HUES48 (cell line): ENCODE measurements around the gene CFAP97D2.
"Not testable (repeated sequence)": the region's sequence is repeated elsewhere in the genome, so short reads cannot be mapped to it uniquely, and the experiment has no call there.

Source experiments
- H3K27ac ChIP-seq: one replicate; pipeline ENCODE4 v1.7.0; 2013; ENCODE audit warnings: low read depth, low read length, inconsistent platforms
- H3K27me3 ChIP-seq: 2 replicates; pipeline ENCODE4 v1.6.1; 2013; ENCODE audit warnings: mild to moderate bottlenecking, low read length; ENCODE audit not compliant: control insufficient read depth, insufficient read depth
- H3K36me3 ChIP-seq: 2 replicates; pipeline ENCODE4 v1.6.1; 2013; ENCODE audit warnings: low read length; ENCODE audit not compliant: control insufficient read depth, insufficient read depth
- H3K4me1 ChIP-seq: 2 replicates; pipeline ENCODE4 v1.6.1; 2013; ENCODE audit warnings: mild to moderate bottlenecking, low read length; ENCODE audit not compliant: control insufficient read depth, insufficient read depth
- H3K4me3 ChIP-seq: 2 replicates; pipeline ENCODE4 v1.5.1; 2013; ENCODE audit warnings: mild to moderate bottlenecking, low read depth, low read length
- H3K9ac ChIP-seq: 2 replicates; pipeline ENCODE4 v1.6.1; 2013; ENCODE audit warnings: mild to moderate bottlenecking, low read depth, low read length, moderate library complexity
- H3K9me3 ChIP-seq: 2 replicates; pipeline ENCODE4 v1.6.1; 2013; ENCODE audit warnings: low read length; ENCODE audit not compliant: control insufficient read depth, insufficient read depth

CFAP97D2 gene

DNA sequence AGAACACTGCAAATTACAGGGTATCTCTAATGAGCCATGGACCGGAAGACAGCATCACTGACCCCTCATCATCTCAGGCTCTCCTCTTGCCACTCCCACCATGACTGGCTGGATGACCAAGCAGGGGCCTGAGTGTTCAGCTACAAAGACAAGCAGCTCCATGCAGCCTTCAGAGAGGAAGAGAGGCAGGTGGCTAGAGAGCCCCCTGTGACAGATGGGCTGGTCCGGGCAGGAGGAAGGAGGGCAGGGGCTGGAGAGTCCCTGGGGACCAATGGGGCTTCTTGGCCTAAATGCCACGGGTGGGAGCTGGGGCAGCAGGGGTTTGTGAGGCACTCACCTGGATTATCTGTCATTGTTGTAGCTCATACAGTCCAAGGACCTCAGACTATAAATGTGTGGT lies 33.8 kb upstream of the CFAP97D2 start:
- no peak overlapping the region for H3K9ac ChIP-seq
- no peak overlapping the region for H3K27ac ChIP-seq

GRCh38 chr13:114145722-114146121 lies 33.3 kb upstream of the CFAP97D2 start:
- Histone ChIP-seq H3K27me3 (no peaks in the 10 kb centered on the region), H3K27ac (no peak overlapping the region), H3K9ac (no peak overlapping the region), H3K4me3 (no peak overlapping the region), H3K4me1 (no peaks in the 10 kb centered on the region), H3K36me3 (no peaks in the 10 kb centered on the region), H3K9me3 (no peaks in the 10 kb centered on the region)

More for the DNA sequence above, 33.8 kb upstream of the CFAP97D2 start:
- H3K27me3 ChIP-seq = no peaks in the 10 kb centered on the region
- H3K4me3 ChIP-seq = no peak overlapping the region
- no peaks in the 10 kb centered on the region for H3K9me3 ChIP-seq
- no peaks in the 10 kb centered on the region for H3K4me1 ChIP-seq
- no peaks in the 10 kb centered on the region for H3K36me3 ChIP-seq

GRCh38 chr13:114146173-114146572 lies 32.9 kb upstream of the CFAP97D2 start:
- Histone ChIP-seq H3K27ac (no peak overlapping the region), H3K9me3 (no peaks in the 10 kb centered on the region), H3K4me3 (no peak overlapping the region), H3K36me3 (no peaks in the 10 kb centered on the region), H3K4me1 (no peaks in the 10 kb centered on the region), H3K27me3 (no peaks in the 10 kb centered on the region), H3K9ac (no peak overlapping the region)

GRCh38 chr13:114146629-114147028 lies 32.4 kb upstream of the CFAP97D2 start:
- Histone ChIP-seq H3K36me3 (no peaks in the 10 kb centered on the region), H3K9me3 (no peaks in the 10 kb centered on the region), H3K9ac (no peak overlapping the region), H3K27ac (no peak overlapping the region), H3K27me3 (no peaks in the 10 kb centered on the region), H3K4me3 (no peak overlapping the region), H3K4me1 (no peaks in the 10 kb centered on the region)

DNA sequence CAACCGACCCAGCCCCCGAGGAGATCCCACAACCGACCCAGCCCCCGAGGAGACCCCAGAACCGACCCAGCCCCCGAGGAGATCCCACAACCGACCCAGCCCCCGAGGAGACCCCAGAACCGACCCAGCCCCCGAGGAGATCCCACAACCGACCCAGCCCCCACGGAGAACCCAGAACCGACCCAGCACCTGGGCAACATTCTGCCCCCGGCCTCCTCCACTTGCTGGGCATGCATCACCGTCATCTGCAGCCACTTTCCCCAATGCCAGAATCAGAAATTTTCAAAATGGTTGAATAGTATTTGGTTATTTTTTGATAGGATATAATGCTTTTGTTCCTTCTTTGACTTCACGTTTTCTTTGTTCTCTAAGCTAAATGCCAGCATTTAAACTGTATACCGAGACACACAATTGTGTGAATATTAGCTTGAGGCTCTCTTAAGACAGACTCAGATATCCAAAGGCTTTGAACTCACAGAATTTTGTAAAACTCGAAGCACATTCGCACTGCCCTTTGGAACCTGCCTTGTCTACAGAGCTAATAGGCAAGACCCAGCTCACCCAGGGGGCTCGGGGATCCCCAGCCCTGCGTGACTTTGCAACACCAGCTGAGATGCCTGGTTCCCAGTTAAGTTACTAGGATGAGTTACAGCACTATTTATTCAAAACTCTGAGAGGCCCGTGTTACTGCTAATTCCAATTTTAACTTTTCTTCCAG lies 31.1 kb upstream of the CFAP97D2 start:
- Histone ChIP-seq H3K27me3 (no peaks in the 10 kb centered on the region), H3K27ac (no peak overlapping the region), H3K9me3 (no peaks in the 10 kb centered on the region), H3K9ac (no peak overlapping the region), H3K4me1 (no peaks in the 10 kb centered on the region), H3K36me3 (no peaks in the 10 kb centered on the region), H3K4me3 (no peak overlapping the region)

GRCh38 chr13:114148521-114148855 lies 30.6 kb upstream of the CFAP97D2 start:
- H3K36me3 ChIP-seq = no peaks in the 10 kb centered on the region
- no peak overlapping the region for H3K4me3 ChIP-seq
- H3K9me3 ChIP-seq = no peaks in the 10 kb centered on the region
- H3K27me3 ChIP-seq = no peaks in the 10 kb centered on the region
- H3K4me1 ChIP-seq = no peaks in the 10 kb centered on the region
- H3K9ac ChIP-seq = no peak overlapping the region
- H3K27ac ChIP-seq = no peak overlapping the region

GRCh38 chr13:114148886-114149285 lies 30.2 kb upstream of the CFAP97D2 start:
- not testable (repeated sequence) for H3K4me1 ChIP-seq, H3K27me3 ChIP-seq, H3K9ac ChIP-seq, H3K9me3 ChIP-seq, H3K4me3 ChIP-seq, H3K36me3 ChIP-seq, H3K27ac ChIP-seq

DNA sequence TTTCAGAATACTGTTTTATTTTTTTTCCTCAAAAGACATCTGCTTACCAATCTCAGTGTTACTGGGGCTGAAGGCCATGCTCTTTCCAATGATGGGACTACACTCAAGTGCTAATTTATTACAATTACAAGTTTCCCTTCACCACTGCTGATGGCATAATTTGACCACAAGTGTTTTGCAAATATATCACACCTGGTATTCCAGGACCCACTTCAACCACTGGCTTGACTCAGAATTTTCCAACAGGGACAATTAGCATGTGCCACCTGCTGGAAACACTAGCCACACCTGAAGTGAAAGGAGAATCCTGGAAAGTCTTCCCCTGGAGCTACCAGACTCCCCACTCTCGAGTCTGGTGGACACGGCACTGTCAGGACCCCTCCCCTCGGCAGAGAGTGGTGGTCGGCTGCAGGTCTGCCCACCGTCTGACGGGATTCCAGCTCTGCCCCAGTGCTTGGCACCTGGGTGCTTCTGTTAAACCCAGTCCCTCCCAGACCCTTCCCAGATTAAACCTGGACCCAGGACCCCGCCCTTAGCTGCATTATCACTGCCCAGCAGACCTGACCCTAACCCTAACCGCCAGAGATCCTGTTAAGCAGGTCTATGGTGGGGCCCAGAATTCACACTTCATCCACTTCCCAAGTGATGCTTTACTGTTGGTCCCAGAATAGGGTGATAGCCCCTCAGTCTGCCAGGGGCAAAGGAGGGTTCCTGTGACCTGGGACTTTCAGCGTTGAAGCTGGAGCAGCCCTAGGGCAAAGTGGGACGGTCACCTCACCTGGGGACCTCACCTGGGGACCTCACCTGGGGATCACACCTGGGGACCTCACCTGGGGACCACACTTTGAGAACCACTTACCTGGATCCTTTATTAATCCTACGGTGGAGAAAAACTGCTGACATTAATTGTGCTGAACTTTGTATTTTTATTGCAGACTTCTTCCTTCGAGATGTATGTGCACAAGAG lies 29.0 kb upstream of the CFAP97D2 start:
- Histone ChIP-seq H3K9ac (no peak overlapping the region), H3K9me3 (no peaks in the 10 kb centered on the region), H3K36me3 (no peaks in the 10 kb centered on the region), H3K4me3 (no peak overlapping the region), H3K27ac (no peak overlapping the region), H3K4me1 (no peaks in the 10 kb centered on the region), H3K27me3 (no peaks in the 10 kb centered on the region)

GRCh38 chr13:114151031-114151430 lies 28.0 kb upstream of the CFAP97D2 start:
- Histone ChIP-seq H3K27ac (no peak overlapping the region), H3K4me1 (no peaks in the 10 kb centered on the region)

GRCh38 chr13:114151565-114152284 lies 27.3 kb upstream of the CFAP97D2 start:
- no peak overlapping the region for H3K9ac ChIP-seq
- no peak overlapping the region for H3K4me3 ChIP-seq
- no peaks in the 10 kb centered on the region for H3K4me1 ChIP-seq
- no peak overlapping the region for H3K27ac ChIP-seq
- no peaks in the 10 kb centered on the region for H3K36me3 ChIP-seq
- no peaks in the 10 kb centered on the region for H3K27me3 ChIP-seq
- no peaks in the 10 kb centered on the region for H3K9me3 ChIP-seq

More at GRCh38 chr13:114151031-114151430, 28.0 kb upstream of the CFAP97D2 start:
- H3K27me3 ChIP-seq = no peaks in the 10 kb centered on the region
- no peaks in the 10 kb centered on the region for H3K36me3 ChIP-seq
- H3K9ac ChIP-seq = no peak overlapping the region
- H3K9me3 ChIP-seq = no peaks in the 10 kb centered on the region
- no peak overlapping the region for H3K4me3 ChIP-seq

DNA sequence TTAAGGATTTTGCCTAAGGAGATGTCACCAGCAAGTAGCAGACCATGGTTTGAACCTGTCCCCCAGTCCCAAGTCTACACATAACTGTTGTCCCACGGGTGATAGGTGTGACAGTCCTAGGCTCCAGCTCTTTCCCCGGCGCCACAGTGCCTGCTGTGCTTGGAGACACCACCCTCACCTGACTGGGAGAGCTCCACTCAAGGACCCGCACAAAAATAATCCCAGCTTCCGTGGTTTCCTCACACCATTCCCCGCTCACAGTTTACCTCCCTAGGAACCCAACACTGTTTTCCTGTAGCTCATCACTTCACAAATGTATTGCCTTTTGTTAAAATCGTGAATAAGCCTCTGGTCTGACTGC lies 26.8 kb upstream of the CFAP97D2 start:
- Histone ChIP-seq H3K9me3 (no peaks in the 10 kb centered on the region), H3K27me3 (no peaks in the 10 kb centered on the region), H3K4me1 (no peaks in the 10 kb centered on the region), H3K4me3 (no peak overlapping the region), H3K27ac (no peak overlapping the region), H3K36me3 (no peaks in the 10 kb centered on the region), H3K9ac (no peak overlapping the region)
